ENCODE data around the gene NCS1.

The NCS1 gene

DNA sequence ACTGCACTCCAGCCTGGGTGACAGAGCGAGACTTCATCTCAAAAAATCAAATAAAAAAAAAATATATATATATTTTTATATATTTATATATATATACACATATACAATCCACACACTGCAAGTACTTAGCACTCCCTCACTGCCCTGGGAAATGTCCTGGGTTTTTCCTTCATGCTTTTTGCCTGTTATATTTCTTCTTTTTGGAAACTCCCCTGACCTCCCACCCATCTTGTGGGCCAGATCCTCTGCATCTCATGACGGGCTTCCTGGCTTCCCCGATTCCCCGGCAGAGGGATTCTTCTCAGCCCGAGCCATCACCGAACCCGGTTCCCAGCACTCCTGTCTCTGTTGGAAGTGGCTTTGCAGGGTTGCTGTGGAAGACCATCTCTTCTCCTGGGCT lies 39.5 kb upstream of the NCS1 start:
- no peaks in the 10 kb centered on the region for H3K9me3 ChIP-seq (ENCODE audit: low read depth, low read length)
- peaks cover 16% of the 10 kb centered on the region; the same call in 1 of the 2 replicates for H3K36me3 ChIP-seq (ENCODE audit: insufficient read depth, low read length)
- no peak overlapping the region for H3K4me3 ChIP-seq
- no peak overlapping the region for H3K27ac ChIP-seq
- DNase-seq (ENCODE audit: low read depth, low spot score) = no peak
- TF ChIP-seq EZH2 (IDR thresholded peaks at IDR 0.05) (no peak), FOXP2 (optimal IDR thresholded peaks at IDR 0.05; ENCODE audit: control extremely low read depth, extremely low read length, insufficient read depth) (no peak)
- no peak overlapping the region for H3K9ac ChIP-seq (ENCODE audit: insufficient read length)

DNA sequence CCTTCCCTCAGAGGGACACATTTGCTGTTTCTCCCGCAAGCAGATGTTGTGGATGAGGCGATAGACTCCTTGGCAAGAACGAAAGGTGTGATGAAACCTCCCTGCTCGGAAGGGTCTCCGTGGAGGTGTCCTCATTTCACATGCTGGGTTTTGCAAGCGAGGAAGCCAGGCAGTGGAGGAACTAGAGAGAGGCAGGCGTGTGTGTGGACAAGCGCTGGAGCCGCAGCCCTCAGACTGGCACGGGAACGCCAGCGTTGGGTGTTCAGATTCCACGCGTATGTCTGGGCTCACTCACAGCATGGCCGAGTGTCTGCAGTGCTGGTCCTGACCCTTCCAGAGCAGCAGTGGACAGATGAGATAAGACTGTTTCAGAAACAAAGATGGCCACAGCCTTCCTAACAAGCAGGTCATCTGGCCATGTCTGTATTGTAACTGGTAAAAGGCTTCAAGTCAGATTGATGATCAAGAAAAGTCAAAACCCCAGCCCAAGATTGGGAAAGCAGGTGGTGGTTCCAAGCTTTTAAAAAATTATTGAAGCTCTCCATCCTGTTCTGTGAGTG lies 35.0 kb upstream of the NCS1 start:
- no peak for DNase-seq (ENCODE audit: low read depth, low spot score)
- Histone ChIP-seq H3K27ac (no peak overlapping the region), H3K9ac (ENCODE audit: insufficient read length) (no peak overlapping the region), H3K4me3 (no peak overlapping the region), H3K36me3 (ENCODE audit: insufficient read depth, low read length) (no peaks in the 10 kb centered on the region), H3K9me3 (ENCODE audit: low read depth, low read length) (no peaks in the 10 kb centered on the region)
- TF ChIP-seq FOXP2 (optimal IDR thresholded peaks at IDR 0.05; ENCODE audit: control extremely low read depth, extremely low read length, insufficient read depth) (no peak), POLR2AphosphoS5 (IDR thresholded peaks at IDR 0.05; ENCODE audit: borderline replicate concordance, low read depth, low read length) (no peak), EZH2 (IDR thresholded peaks at IDR 0.05) (no peak)

DNA sequence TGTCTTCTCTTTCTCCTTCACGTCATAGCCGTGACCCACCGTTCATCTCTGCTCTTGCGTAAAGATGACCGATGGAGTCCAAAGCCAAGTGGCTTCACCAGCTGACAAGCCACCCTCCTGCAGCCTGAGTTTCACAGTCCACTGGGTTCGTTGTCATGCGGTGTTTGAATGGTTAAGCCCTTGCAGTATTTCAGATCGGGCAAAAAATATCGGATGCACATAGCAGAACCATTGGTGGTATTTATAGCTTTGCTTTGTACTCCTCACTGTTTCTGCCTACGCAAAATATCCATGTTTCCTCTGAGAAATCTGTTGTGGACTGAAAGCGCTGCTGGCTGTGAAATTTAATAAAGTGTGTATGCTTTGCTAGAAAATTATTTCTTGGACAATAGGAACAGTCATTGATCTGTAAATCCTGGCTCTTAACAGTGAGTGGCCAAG lies 34.5 kb upstream of the NCS1 start:
- no peaks in the 10 kb centered on the region for H3K9me3 ChIP-seq (ENCODE audit: low read depth, low read length)
- no peaks in the 10 kb centered on the region for H3K36me3 ChIP-seq (ENCODE audit: insufficient read depth, low read length)
- H3K27ac ChIP-seq = 0 out of 2 replicates have a peak overlapping the region, but pooled peaks have one; percentile 5
- no peak overlapping the region for H3K4me3 ChIP-seq
- H3K9ac ChIP-seq (ENCODE audit: insufficient read length) = no peak overlapping the region
- no peak for DNase-seq (ENCODE audit: low read depth, low spot score)
- TF ChIP-seq POLR2AphosphoS5 (IDR thresholded peaks at IDR 0.05; ENCODE audit: borderline replicate concordance, low read depth, low read length) = no peak

DNA sequence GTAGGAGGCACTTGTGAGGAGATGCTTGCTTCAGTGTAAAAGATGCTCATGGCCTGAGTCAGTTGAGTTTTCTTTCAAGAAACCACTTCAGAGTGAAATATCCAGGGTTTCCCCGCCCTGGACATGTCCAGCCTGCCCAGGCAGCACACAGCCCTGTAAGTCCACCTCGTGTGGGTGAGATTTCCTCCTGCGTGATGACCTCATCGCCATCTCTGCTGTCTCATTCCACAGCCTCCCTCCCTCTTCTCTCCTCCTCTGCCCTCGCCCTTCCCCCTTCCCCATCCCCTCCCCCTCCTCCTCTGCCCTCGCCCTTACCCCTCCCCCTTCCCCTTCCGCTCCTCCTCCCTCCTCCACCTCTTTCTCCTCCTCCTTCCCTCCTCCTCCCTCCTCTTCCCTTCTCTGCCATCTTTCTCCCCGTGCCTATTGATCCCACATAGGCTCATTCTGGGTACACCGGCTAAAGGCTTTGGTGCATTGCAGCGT lies 34.0 kb upstream of the NCS1 start:
- Histone ChIP-seq H3K36me3 (ENCODE audit: insufficient read depth, low read length) (no peaks in the 10 kb centered on the region), H3K9ac (ENCODE audit: insufficient read length) (no peak overlapping the region), H3K9me3 (ENCODE audit: low read depth, low read length) (no peaks in the 10 kb centered on the region), H3K27ac (0 out of 2 replicates have a peak overlapping the region, but pooled peaks have one; percentile 5), H3K4me3 (no peak overlapping the region)
- no peak for TF ChIP-seq POLR2AphosphoS5 (IDR thresholded peaks at IDR 0.05; ENCODE audit: borderline replicate concordance, low read depth, low read length)
- no peak for TF ChIP-seq FOXP2 (optimal IDR thresholded peaks at IDR 0.05; ENCODE audit: control extremely low read depth, extremely low read length, insufficient read depth)
- TF ChIP-seq EZH2 (IDR thresholded peaks at IDR 0.05) = no peak
- no peak for DNase-seq (ENCODE audit: low read depth, low spot score)

DNA sequence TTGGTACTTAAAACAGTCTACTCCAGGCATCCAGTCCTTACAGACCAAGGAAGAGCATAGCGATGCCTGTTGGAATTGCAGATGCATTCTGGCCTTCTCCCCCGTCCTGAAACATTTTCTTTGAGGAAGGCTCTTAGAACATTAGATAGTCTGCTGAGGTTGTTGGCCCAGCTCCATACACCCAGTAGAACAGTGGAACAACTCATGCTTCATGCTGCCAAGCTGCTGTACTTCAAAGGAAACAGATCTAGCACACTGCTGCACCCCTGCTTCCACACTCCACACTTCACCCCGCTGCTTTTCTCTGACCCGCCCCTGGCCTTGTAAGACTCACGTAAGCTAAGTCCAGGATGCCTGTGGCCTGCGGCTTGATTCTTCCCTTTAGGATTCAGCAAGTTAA lies 33.4 kb upstream of the NCS1 start:
- H3K27ac ChIP-seq = no peak overlapping the region
- no peaks in the 10 kb centered on the region for H3K36me3 ChIP-seq (ENCODE audit: insufficient read depth, low read length)
- no peak for DNase-seq (ENCODE audit: low read depth, low spot score)
- no peak overlapping the region for H3K4me3 ChIP-seq
- TF ChIP-seq POLR2AphosphoS5 (IDR thresholded peaks at IDR 0.05; ENCODE audit: borderline replicate concordance, low read depth, low read length) (no peak), EZH2 (IDR thresholded peaks at IDR 0.05) (no peak), FOXP2 (optimal IDR thresholded peaks at IDR 0.05; ENCODE audit: control extremely low read depth, extremely low read length, insufficient read depth) (no peak)
- no peaks in the 10 kb centered on the region for H3K9me3 ChIP-seq (ENCODE audit: low read depth, low read length)
- H3K9ac ChIP-seq (ENCODE audit: insufficient read length) = no peak overlapping the region

DNA sequence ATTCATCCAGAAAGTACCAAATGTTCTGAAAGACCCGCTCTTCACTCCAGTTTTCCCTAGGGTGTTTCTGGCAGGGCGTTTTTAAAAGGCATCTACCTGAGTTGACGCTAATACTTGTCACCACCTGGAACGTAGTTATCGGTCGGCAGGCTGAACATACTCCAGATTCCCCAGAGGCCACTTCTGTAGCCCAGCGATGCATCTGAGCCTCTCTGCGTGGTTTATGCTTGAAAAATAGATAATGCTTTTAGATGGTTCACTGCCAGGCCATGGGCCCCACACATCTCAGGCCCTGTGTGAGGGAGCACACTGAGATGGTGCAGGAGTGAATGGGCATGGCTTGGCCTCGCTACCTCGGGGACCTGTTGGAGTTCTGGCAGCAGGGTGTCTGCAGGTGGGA lies 33.0 kb upstream of the NCS1 start:
- Histone ChIP-seq H3K27ac (no peak overlapping the region), H3K9ac (ENCODE audit: insufficient read length) (no peak overlapping the region)

DNA sequence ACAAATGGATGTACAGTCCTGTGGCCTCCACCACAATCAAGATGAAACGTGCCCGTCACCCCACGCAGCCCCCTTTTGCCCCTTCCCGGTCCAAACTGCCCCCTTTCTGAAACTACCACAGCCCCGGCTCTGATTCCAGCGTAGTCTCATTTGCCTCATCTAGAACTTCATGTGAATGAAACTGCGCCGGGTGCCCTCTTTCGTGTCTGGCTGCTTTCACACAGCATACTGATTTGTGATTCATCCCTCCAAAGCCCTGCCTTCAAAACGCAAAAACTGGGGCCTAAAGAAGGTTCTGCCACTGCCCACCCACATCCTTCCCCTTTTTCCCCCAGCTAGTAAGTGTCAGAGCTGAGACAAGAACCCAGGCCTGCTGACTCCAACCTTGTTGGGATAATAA lies 31.5 kb upstream of the NCS1 start:
- no peak overlapping the region for H3K9ac ChIP-seq (ENCODE audit: insufficient read length)
- no peak overlapping the region for H3K4me3 ChIP-seq
- no peaks in the 10 kb centered on the region for H3K36me3 ChIP-seq (ENCODE audit: insufficient read depth, low read length)
- no peak for TF ChIP-seq EZH2 (IDR thresholded peaks at IDR 0.05)
- TF ChIP-seq POLR2AphosphoS5 (IDR thresholded peaks at IDR 0.05; ENCODE audit: borderline replicate concordance, low read depth, low read length) = no peak
- no peak for TF ChIP-seq FOXP2 (optimal IDR thresholded peaks at IDR 0.05; ENCODE audit: control extremely low read depth, extremely low read length, insufficient read depth)
- H3K9me3 ChIP-seq (ENCODE audit: low read depth, low read length) = no peaks in the 10 kb centered on the region
- no peak overlapping the region for H3K27ac ChIP-seq
- no peak for DNase-seq (ENCODE audit: low read depth, low spot score)

More for the DNA sequence above, 33.0 kb upstream of the NCS1 start:
- no peak for DNase-seq (ENCODE audit: low read depth, low spot score)
- TF ChIP-seq POLR2AphosphoS5 (IDR thresholded peaks at IDR 0.05; ENCODE audit: borderline replicate concordance, low read depth, low read length) = no peak
- no peak for TF ChIP-seq EZH2 (IDR thresholded peaks at IDR 0.05)
- no peak for TF ChIP-seq FOXP2 (optimal IDR thresholded peaks at IDR 0.05; ENCODE audit: control extremely low read depth, extremely low read length, insufficient read depth)
- Histone ChIP-seq H3K9me3 (ENCODE audit: low read depth, low read length) (no peaks in the 10 kb centered on the region), H3K4me3 (no peak overlapping the region), H3K36me3 (ENCODE audit: insufficient read depth, low read length) (no peaks in the 10 kb centered on the region)

DNA sequence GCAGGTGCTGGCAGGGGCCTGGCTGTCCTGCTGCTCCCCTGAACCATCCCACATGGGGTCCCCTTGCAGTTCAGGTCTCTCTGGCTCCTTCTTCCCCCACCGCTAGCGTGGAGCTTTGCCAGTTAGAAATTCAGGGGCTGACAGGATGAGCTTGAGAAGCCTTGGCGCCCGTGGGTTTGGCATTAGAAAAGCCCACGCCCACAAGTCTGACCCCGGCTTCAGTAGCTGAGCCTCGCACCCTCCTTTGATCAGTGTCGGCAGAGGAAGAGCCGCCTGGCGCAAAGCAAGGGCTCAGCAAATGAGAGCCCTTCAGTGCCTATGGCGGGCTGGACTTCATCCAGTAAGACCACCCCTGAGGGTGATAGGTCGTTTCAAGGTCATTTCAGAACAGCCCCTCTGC lies 30.1 kb upstream of the NCS1 start:
- H3K4me3 ChIP-seq = no peak overlapping the region
- TF ChIP-seq FOXP2 (optimal IDR thresholded peaks at IDR 0.05; ENCODE audit: control extremely low read depth, extremely low read length, insufficient read depth) = no peak
- TF ChIP-seq EZH2 (IDR thresholded peaks at IDR 0.05) = no peak
- no peak for TF ChIP-seq POLR2AphosphoS5 (IDR thresholded peaks at IDR 0.05; ENCODE audit: borderline replicate concordance, low read depth, low read length)
- DNase-seq (ENCODE audit: low read depth, low spot score) = no peak

DNA sequence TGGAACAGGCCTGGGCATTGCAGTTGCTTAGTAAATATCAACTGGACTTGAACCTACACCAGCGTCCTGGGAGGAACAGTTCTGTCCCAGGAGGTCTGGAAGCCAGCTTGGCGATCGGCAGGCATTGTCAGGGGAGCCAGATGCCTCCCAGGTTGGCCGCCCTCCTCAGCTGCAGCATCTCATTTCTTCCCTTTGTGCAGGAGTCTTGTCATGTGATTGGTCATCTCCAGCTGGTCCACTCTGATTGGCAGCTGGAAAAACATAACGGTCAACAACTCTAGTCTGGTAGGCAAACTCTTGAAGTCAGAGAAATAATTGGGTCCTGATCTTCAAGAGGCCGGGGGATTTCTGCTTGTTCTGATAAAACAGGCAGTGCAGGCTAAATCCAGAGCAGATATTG lies 29.6 kb upstream of the NCS1 start:
- Histone ChIP-seq H3K9me3 (ENCODE audit: low read depth, low read length) (no peaks in the 10 kb centered on the region), H3K27ac (no peak overlapping the region), H3K9ac (ENCODE audit: insufficient read length) (no peak overlapping the region), H3K36me3 (ENCODE audit: insufficient read depth, low read length) (no peaks in the 10 kb centered on the region), H3K4me3 (peak overlapping the region; percentile 65; the same call in 1 of the 2 replicates)
- DNase-seq (ENCODE audit: low read depth, low spot score) = no peak
- no peak for TF ChIP-seq EZH2 (IDR thresholded peaks at IDR 0.05)
- TF ChIP-seq FOXP2 (optimal IDR thresholded peaks at IDR 0.05; ENCODE audit: control extremely low read depth, extremely low read length, insufficient read depth) = no peak
- TF ChIP-seq POLR2AphosphoS5 (IDR thresholded peaks at IDR 0.05; ENCODE audit: borderline replicate concordance, low read depth, low read length) = no peak

More for the DNA sequence above, 30.1 kb upstream of the NCS1 start:
- H3K9ac ChIP-seq (ENCODE audit: insufficient read length) = no peak overlapping the region
- no peaks in the 10 kb centered on the region for H3K9me3 ChIP-seq (ENCODE audit: low read depth, low read length)
- no peaks in the 10 kb centered on the region for H3K36me3 ChIP-seq (ENCODE audit: insufficient read depth, low read length)
- H3K27ac ChIP-seq = no peak overlapping the region
